Heart left ventricle (tissue), 16 donors: Measurements from ENCODE around the gene BCAR3. TPM values are rescaled to one million over a fixed set of nuclear protein-coding genes. Genes with fewer than 3 reads are reported as not detected.
A peak's percentile ranks its signal among the peaks of the same experiment; 100 is the strongest.

Experiments
- ATAC-seq, 4 donors: fragments of 200-7000 bp; cut with Tn5 transposase; one replicate each; pipeline ENCODE4 v1.9.1; 2020 to 2022; ENCODE audit warnings: moderate library complexity in 4 of 4, mild to moderate bottlenecking in 3 of 4, moderate number of reproducible peaks in 1 of 4
- DNase-seq, 5 donors: peaks; one replicate each; pipeline ENCODE4 v3.0.0-alpha.2; 2020
- H3K27ac ChIP-seq, 12 donors: fragments of 200-600 bp; sonication (generic) in 4 of 12; one replicate each; pipeline versions ENCODE4 v1.5.0 to v1.8.0; 2016 to 2022; ENCODE audit warnings: mild to moderate bottlenecking in 2 of 12
- H3K27me3 ChIP-seq, 9 donors: fragments of 200-600 bp; sonication (generic) in 2 of 9; one replicate each; pipeline versions ENCODE4 v1.5.1 to v1.8.0; 2016 to 2022; ENCODE audit warnings: mild to moderate bottlenecking in 3 of 9
- H3K36me3 ChIP-seq, 9 donors: fragments of 200-600 bp; sonication (generic) in 2 of 9; one replicate each; pipeline versions ENCODE4 v1.5.0 to v1.8.0; 2018 to 2022; ENCODE audit warnings: mild to moderate bottlenecking in 2 of 9
- H3K4me1 ChIP-seq, 12 donors: fragments of 200-600 bp; sonication (generic) in 4 of 12; one replicate each; pipeline versions ENCODE4 v1.5.0 to v1.8.0; 2016 to 2022; ENCODE audit warnings: mild to moderate bottlenecking in 3 of 12
- H3K4me3 ChIP-seq, 12 donors: fragments of 200-600 bp; sonication (generic) in 4 of 12; one replicate each; pipeline versions ENCODE4 v1.5.0 to v1.8.0; 2017 to 2022; ENCODE audit warnings: mild to moderate bottlenecking in 9 of 12, moderate library complexity in 4 of 12
- H3K9me3 ChIP-seq, 12 donors: fragments of 200-600 bp; sonication (generic) in 4 of 12; one replicate each; pipeline versions ENCODE4 v1.5.0 to v1.8.0; 2016 to 2022; ENCODE audit warnings: mild to moderate bottlenecking in 1 of 12
- CTCF ChIP-seq, 12 donors: fragments of 200-600 bp; sonication (generic) in 4 of 12; IDR thresholded peaks; one replicate each; pipeline versions ENCODE4 v1.5.0 to v1.8.0; 2018 to 2022; ENCODE audit warnings: antibody characterized with exemption in 12 of 12, mild to moderate bottlenecking in 5 of 12
- POLR2A ChIP-seq, 2 donors: fragments of 450-650 bp; IDR thresholded peaks; one replicate each; pipeline ENCODE4 v1.6.1; 2017; ENCODE audit warnings: antibody characterized with exemption in 2 of 2, mild to moderate bottlenecking in 2 of 2, moderate library complexity in 2 of 2
- WGBS, 4 donors: extraction: QIAGEN DNeasy Blood & Tissue Kit in 2 of 4; methylation state at CpG; one replicate each; pipeline versions ENCODE4 v1.1.5 to v1.1.7; 2013 to 2018; 5-methylcytosine and 5-hydroxymethylcytosine counted together
- intact Hi-C, 10 donors: fragments of 100-400 bp; cut with DNase I; formaldehyde crosslinking; loops; one replicate each; pipeline versions ENCODE4 v1.11.1 to v1.14.2; 2022
- polyA plus RNA-seq, 2 donors: library from polyadenylated mRNA; stranded (reverse); fragments of 200-250 nt; gene quantifications; one replicate each; pipeline ENCODE4 v1.2.3, GENCODE V29; 2013
- total RNA-seq, 9 donors: library from RNA; depleted of rRNA in 2 of 9; stranded (reverse); fragments of >200 nt in 2 of 9; fragmentation: NEBNext Ultra II Directional in 3 of 9; extraction: Animal tissue kit (Norgen Biotek cat#: 25700) in 3 of 9; gene quantifications; one replicate each; pipeline versions ENCODE4 v1.1.0 to v1.2.4, GENCODE V29; 2016 to 2023
- donor health status: ischemic (EF 13 %, LVEDD 7.1; RV severe dilation, severe dysfunction).
- donor health status: healthy with polysubstance abuse.
- donor health status: DM: no; HTN: yes; CAD: no.
- donor health status: DM: no; HTN: no; CAD: no.
- donor health status: ischemic (EF 25% LVEDD 6.9; RV normal size, moderate dysfunction).
- donor health status: ischemic (EF 25% LVEDD 5.7; RV mildly dilated, moderate dysfunction).
- donor health status: healthy.
- donor health status: DM: yes; HTN: yes; CAD: no.
- donor health status: ischemic (EF 35%, LVEDD 5.7; RV mildly dilated, moderate dysfunction).
- donor health status: nonischemic (EF 11% LVEDD 7.7; RV severe dilation, severe dysfunction).
- donor health status: DM: yes; HTN: yes; CAD: no.
- donor health status: PGD.
- donor health status: ischemic (EF 29% LVEDD 5.4; RV normal size, mild dysfunction).
- donor health status: nonischemic (EF 23%, LVEDD 6.1; RV moderate dilation, normal function).

BCAR3 gene
- total and polyA plus RNA-seq, 11 donors: 6.4 to 25.0 (median 12.9) TPM

GRCh38 chr1:93578911-93579825 is 102.5 kb downstream of the BCAR3 start:
- peak overlapping the region in 7 of 12 donors; percentile 18 to 62 (median 31) for H3K27ac ChIP-seq
- peaks cover 0 to 76% (median 55%) of the 10 kb centered on the region in 9 donors for H3K36me3 ChIP-seq
- H3K27me3 ChIP-seq: no peaks in the 10 kb centered on the region
- no peak for DNase-seq
- H3K4me3 ChIP-seq: no peak overlapping the region
- intact Hi-C loops: no loop called here
- H3K9me3 ChIP-seq: no peaks in the 10 kb centered on the region
- no peak for ATAC-seq
- H3K4me1 ChIP-seq: peaks cover under 1 to 51% (median 23%) of the 10 kb centered on the region in 12 donors
- no peak for TF ChIP-seq POLR2A (IDR thresholded peaks at IDR 0.05)
- TF ChIP-seq CTCF (IDR thresholded peaks at IDR 0.05): no peak
- 90 to 96% (median 94%) methylated on average over 6 to 11 of the region's 11 CpGs for WGBS, 4 donors

- peaks cover 0 to 76% (median 50%) of the 10 kb centered on the region in 9 donors for H3K36me3 ChIP-seq
- WGBS, 4 donors: 95 to 99% (median 97%) methylated on average over 6 of the region's 6 CpGs
- H3K9me3 ChIP-seq: no peaks in the 10 kb centered on the region
- no peaks in the 10 kb centered on the region for H3K27me3 ChIP-seq
- peaks cover 0 to 58% (median 26%) of the 10 kb centered on the region in 12 donors for H3K4me1 ChIP-seq
- H3K27ac ChIP-seq: no peak overlapping the region
- DNase-seq (no peak), ATAC-seq (no peak)
- no peak overlapping the region for H3K4me3 ChIP-seq
- TF ChIP-seq POLR2A (IDR thresholded peaks at IDR 0.05): no peak
- TF ChIP-seq CTCF (IDR thresholded peaks at IDR 0.05): no peak
- intact Hi-C loops: no loop called here
These were observed 103.2 kb downstream of the BCAR3 start for GRCh38 chr1:93578433-93578830.

- Histone ChIP-seq H3K4me3 (no peak overlapping the region), H3K27me3 (no peaks in the 10 kb centered on the region), H3K9me3 (no peaks in the 10 kb centered on the region), H3K27ac (no peak overlapping the region), H3K4me1 (peaks cover 0 to 61% (median 26%) of the 10 kb centered on the region in 12 donors), H3K36me3 (peaks cover 0 to 76% (median 44%) of the 10 kb centered on the region in 9 donors)
- ATAC-seq: no peak
- intact Hi-C loops: loop anchor here in 1 of 10 donors (2.0 kb wide), 1 partner anchor 43 kb away; no protein-coding TSS in a partner anchor
- 81 to 92% (median 87%) methylated on average over 15 to 18 of the region's 18 CpGs for WGBS, 4 donors
- no peak for TF ChIP-seq POLR2A (IDR thresholded peaks at IDR 0.05)
- no peak for TF ChIP-seq CTCF (IDR thresholded peaks at IDR 0.05)
- DNase-seq: no peak
These were observed 103.9 kb downstream of the BCAR3 start for GRCh38 chr1:93577536-93578432.
